CD4-positive, alpha-beta T cell (primary cell): ENCODE data around the gene HOXA3. TPM values are rescaled to one million over a fixed set of nuclear protein-coding genes. Genes with fewer than 3 reads are reported as not detected.

Experiments used
- ATAC-seq: fragments of 200-7000 bp; cut with Tn5 transposase; one replicate; pipeline ENCODE4 v1.10.0; 2022; ENCODE audit warnings: mild to moderate bottlenecking; ENCODE audit not compliant: poor library complexity
- CTCF ChIA-PET: fragments of 350-600 bp; sonication (Branson Sonifier 250); formaldehyde crosslinking; loops from one replicate; lab custom pipeline; 2021; ENCODE audit warnings: antibody characterized with exemption, inconsistent platforms; lab: Charles Lee
- POLR2A ChIA-PET: fragments of 350-600 bp; sonication (Branson Sonifier 250); formaldehyde crosslinking; loops from one replicate; lab custom pipeline; 2021; ENCODE audit warnings: antibody characterized with exemption, inconsistent platforms; lab: Charles Lee
- DNase-seq, 14 experiments: peaks; one replicate each; pipeline ENCODE4 v3.0.0-alpha.2; 2013 to 2020; ENCODE audit warnings: mixed read lengths in 2 of 14
- H3K27ac ChIP-seq, 2 donors: one replicate each; pipeline versions ENCODE4 v1.5.1 to v1.7.0; 2013; ENCODE audit warnings: low read length in 2 of 2, low read depth in 1 of 2, mild to moderate bottlenecking in 1 of 2
- H3K27me3 ChIP-seq, 2 experiments: 1 replicate in 1 of 2; 2 replicates in 1 of 2; pipeline versions ENCODE4 v1.6.1 to v1.7.0; 2013; ENCODE audit warnings: low read length in 2 of 2, control low read depth in 1 of 2, mild to moderate bottlenecking in 1 of 2, moderate library complexity in 1 of 2; ENCODE audit not compliant: insufficient read depth in 2 of 2, control insufficient read depth in 1 of 2
- H3K36me3 ChIP-seq: one replicate; pipeline ENCODE4 v1.6.1; 2013; ENCODE audit warnings: low read length, control low read depth; ENCODE audit not compliant: insufficient read depth
- H3K4me1 ChIP-seq: one replicate; pipeline ENCODE4 v1.6.1; 2013; ENCODE audit warnings: low read length, control low read depth; ENCODE audit not compliant: insufficient read depth
- H3K4me3 ChIP-seq: one replicate; pipeline ENCODE4 v1.5.1; 2013; ENCODE audit warnings: mild to moderate bottlenecking, low read length, moderate library complexity
- H3K9me3 ChIP-seq, 2 experiments: 1 replicate in 1 of 2; 2 replicates in 1 of 2; pipeline versions ENCODE4 v1.6.1 to v1.7.0; 2013; ENCODE audit warnings: low read length in 2 of 2, mild to moderate bottlenecking in 2 of 2, control low read depth in 1 of 2, moderate library complexity in 1 of 2; ENCODE audit not compliant: control insufficient read depth in 1 of 2, insufficient read depth in 1 of 2
- H3K27ac Mint-ChIP-seq: one replicate; pipeline ENCODE4 v1.8.0; 2020; ENCODE audit warnings: mixed read lengths
- H3K27me3 Mint-ChIP-seq: one replicate; pipeline ENCODE4 v1.8.0; 2021; ENCODE audit warnings: mixed read lengths
- H3K36me3 Mint-ChIP-seq: one replicate; pipeline ENCODE4 v1.8.0; 2021; ENCODE audit warnings: low read depth, mixed read lengths
- H3K4me1 Mint-ChIP-seq: one replicate; pipeline ENCODE4 v1.8.0; 2021; ENCODE audit warnings: low read depth, mixed read lengths
- H3K4me3 Mint-ChIP-seq: one replicate; pipeline ENCODE4 v1.8.0; 2020; ENCODE audit warnings: mild to moderate bottlenecking, mixed read lengths
- H3K9me3 Mint-ChIP-seq: one replicate; pipeline ENCODE4 v1.8.0; 2020; ENCODE audit warnings: mixed read lengths
- CTCF ChIP-seq: fragments of 200-600 bp; IDR thresholded peaks from one replicate; pipeline ENCODE4 v1.8.0; 2022; ENCODE audit warnings: antibody characterized with exemption, mild to moderate bottlenecking
- intact Hi-C, 2 experiments: fragments of 100-400 bp; cut with DNase I in 1 of 2; cut with micrococcal nuclease in 1 of 2; formaldehyde crosslinking; loops; one replicate each; pipeline versions ENCODE4 v1.15.1 to v1.9.0; 2023 to 2025; cut with DNase I, micrococcal nuclease
- total RNA-seq, 174 experiments: library from RNA in 2 of 174; stranded (reverse) in 2 of 174; gene quantifications; one replicate each; pipeline ENCODE4 v1.2.3 and lab custom pipeline; 2021 to 2026

HOXA3 gene
- total RNA-seq, 2 experiments from 2014 or later = not detected

DNA sequence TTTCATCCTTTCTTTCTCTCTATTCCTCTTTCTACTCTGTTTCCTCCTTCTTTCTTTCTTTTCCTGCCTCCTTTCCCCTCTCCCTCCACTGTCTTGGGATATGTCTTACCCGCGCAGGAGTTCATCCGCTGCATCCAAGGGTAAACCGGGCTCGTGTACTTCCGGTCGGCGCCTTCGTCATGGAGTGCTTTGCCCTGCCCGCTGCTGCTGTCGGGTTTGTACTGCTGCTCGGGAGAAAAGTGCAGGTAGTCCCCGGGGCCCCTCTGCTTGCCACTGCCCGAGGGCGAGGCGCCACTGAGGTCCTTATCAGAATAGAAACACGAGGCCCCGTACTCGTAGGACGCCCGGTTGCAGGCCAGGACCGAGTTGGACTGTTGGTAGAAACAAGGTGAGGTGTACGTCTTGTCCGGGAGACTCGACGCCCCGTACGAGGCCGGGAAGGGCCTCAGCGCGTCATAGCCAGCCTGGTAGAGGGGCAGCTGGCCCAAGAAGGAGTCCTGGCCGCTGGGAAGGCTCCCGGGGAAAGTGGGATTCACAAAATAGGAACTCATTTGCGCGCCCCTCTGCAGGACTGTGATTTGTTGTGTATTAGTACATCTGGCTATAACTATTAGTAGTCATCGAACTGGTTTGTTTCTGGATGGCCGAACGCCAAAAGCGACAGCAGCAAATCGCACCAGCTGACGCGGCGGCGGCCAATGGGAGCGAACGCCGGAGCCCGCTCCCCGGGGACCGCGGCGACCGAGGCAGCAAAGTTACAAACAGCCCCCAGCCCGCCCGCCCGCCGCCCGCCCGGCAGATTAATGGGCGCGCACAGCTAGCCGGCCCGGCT lies 5.0 kb downstream of the HOXA3 start, which contains the start of gene HOXA6:
Gene HOXA6 (minus strand): TSS at position 576 of the 832 bp plus-strand sequence. CDS start 25 bp downstream, at position 551.
- Histone ChIP-seq H3K27ac (no peak within 1 kb of the TSS), H3K4me1 (peaks cover 37% of the 10 kb centered on the region), H3K9me3 (peaks cover 0 to 59% of the 10 kb centered on the region in 2 experiments), H3K27me3 (peaks cover 66 to 82% of the 10 kb centered on the region in 2 experiments), H3K36me3 (no peaks in the 10 kb centered on the region), H3K4me3 (no peak within 1 kb of the TSS)
- TF ChIP-seq CTCF = no peak
- POLR2A ChIA-PET = interaction anchor here (0.9 kb wide), 1 partner anchor 19 kb away, joined by 3 read pairs; no protein-coding TSS in a partner anchor
- Mint-ChIP-seq H3K27me3 (peaks cover 81% of the 10 kb centered on the region), H3K4me1 (peaks cover 31% of the 10 kb centered on the region), H3K4me3 (peak within 1 kb of the TSS; percentile 65), H3K9me3 (no peaks in the 10 kb centered on the region), H3K36me3 (no peaks in the 10 kb centered on the region), H3K27ac (no peak within 1 kb of the TSS)
- intact Hi-C loops = no loop called here
- peak in 2 of 14 experiments; percentile 15 to 31 for DNase-seq
- CTCF ChIA-PET = interaction anchor here (1.6 to 4.0 kb wide), 2 partner anchors 13 to 15 kb away, joined by 5 to 51 read pairs; no protein-coding TSS in a partner anchor
- no peak for ATAC-seq

GRCh38 chr7:27146491-27147198 lies 5.7 kb downstream of the HOXA3 start:
- peaks cover 58 to 82% of the 10 kb centered on the region in 2 experiments for H3K27me3 ChIP-seq
- intact Hi-C loops = no loop called here

More at GRCh38 chr7:27146491-27147198, 5.7 kb downstream of the HOXA3 start:
- no peak overlapping the region for H3K27ac ChIP-seq
- no peak for TF ChIP-seq CTCF
- H3K4me1 Mint-ChIP-seq = peaks cover 23% of the 10 kb centered on the region
- peaks cover 29% of the 10 kb centered on the region for H3K4me1 ChIP-seq
- no peak overlapping the region for H3K4me3 Mint-ChIP-seq
- H3K4me3 ChIP-seq = no peak overlapping the region
- no peaks in the 10 kb centered on the region for H3K36me3 Mint-ChIP-seq
- peaks cover 81% of the 10 kb centered on the region for H3K27me3 Mint-ChIP-seq
- ATAC-seq (no peak), DNase-seq (no peak)
- no peaks in the 10 kb centered on the region for H3K36me3 ChIP-seq
- ChIA-PET CTCF (interaction anchor here (1.6 kb wide), 1 partner anchor 14 kb away, joined by 5 read pairs; no protein-coding TSS in a partner anchor), POLR2A (no interaction called here)
- H3K9me3 ChIP-seq = peaks cover 0 to 57% of the 10 kb centered on the region in 2 experiments
- no peak overlapping the region for H3K27ac Mint-ChIP-seq
- H3K9me3 Mint-ChIP-seq = no peaks in the 10 kb centered on the region
